PC-3 (cell line): Measurements from ENCODE around the gene CHRM2. TPM values are rescaled to one million over a fixed set of nuclear protein-coding genes. Genes with fewer than 3 reads are reported as not detected.

Experiments
- ATAC-seq: fragments of 200-7000 bp; cut with Tn5 transposase; 2 replicates; pipeline ENCODE4 v1.9.1; 2020; ENCODE audit warnings: mild to moderate bottlenecking, moderate library complexity
- BruUV-seq: library from RNA; stranded (reverse); fragments of 400-500 nt; replicated peaks from 2 replicates; lab custom pipeline; 2021; lab: Mats Ljungman, UMichigan
- CTCF ChIA-PET: fragments of 300-600 bp; sonication (Branson Sonifier 250); formaldehyde crosslinking; loops from one replicate; lab custom pipeline; 2022; ENCODE audit warnings: antibody characterized with exemption; lab: Charles Lee
- POLR2A ChIA-PET: fragments of 300-600 bp; sonication (Branson Sonifier 250); formaldehyde crosslinking; loops from one replicate; lab custom pipeline; 2022; ENCODE audit warnings: antibody characterized with exemption; ENCODE audit not compliant: unreplicated experiment; lab: Charles Lee
- DNase-seq: peaks from one replicate; pipeline ENCODE4 v3.0.0-alpha.2; 2015
- H2AFZ ChIP-seq: fragments of 300-600 bp; sonication (generic); 2 replicates; pipeline ENCODE4 v1.6.0; 2016; ENCODE audit warnings: antibody characterized with exemption, low read length
- H3F3A ChIP-seq: fragments of 300-600 bp; sonication (generic); one replicate; pipeline ENCODE4 v1.6.0; 2017; ENCODE audit warnings: antibody characterized with exemption, low read length, control low read depth, mild to moderate bottlenecking; ENCODE audit not compliant: unreplicated experiment
- H3K27ac ChIP-seq: fragments of 300-600 bp; sonication (generic); 2 replicates; pipeline ENCODE4 v1.5.1; 2016; ENCODE audit warnings: mild to moderate bottlenecking, low read length
- H3K27me3 ChIP-seq: fragments of 300-600 bp; sonication (generic); 2 replicates; pipeline ENCODE4 v1.6.1; 2016; ENCODE audit warnings: low read length, mixed read lengths
- H3K36me3 ChIP-seq: fragments of 300-600 bp; sonication (generic); 2 replicates; pipeline ENCODE4 v1.6.1; 2016; ENCODE audit warnings: low read depth, mixed run types, low read length, mixed read lengths
- H3K4me1 ChIP-seq: fragments of 300-600 bp; sonication (generic); 2 replicates; pipeline ENCODE4 v1.5.1; 2016; ENCODE audit warnings: low read length; ENCODE audit not compliant: insufficient read depth
- H3K4me2 ChIP-seq: fragments of 300-600 bp; sonication (generic); 2 replicates; pipeline ENCODE4 v1.6.0; 2016; ENCODE audit warnings: low read length
- H3K4me3 ChIP-seq: fragments of 300-600 bp; sonication (generic); 2 replicates; pipeline ENCODE4 v1.5.1; 2016; ENCODE audit warnings: mild to moderate bottlenecking, low read length, mixed read lengths
- H3K79me2 ChIP-seq: fragments of 300-600 bp; sonication (generic); 2 replicates; pipeline ENCODE4 v1.6.1; 2017; ENCODE audit warnings: low read length, mixed read lengths
- H3K9ac ChIP-seq: fragments of 300-600 bp; sonication (generic); 2 replicates; pipeline ENCODE4 v1.6.0; 2016; ENCODE audit warnings: mild to moderate bottlenecking, low read length
- H3K9me2 ChIP-seq: fragments of 300-600 bp; sonication (generic); replicated peaks from 2 replicates; pipeline ENCODE4 v1.6.1; 2016; ENCODE audit warnings: mixed run types, low read length, mixed read lengths
- H3K9me3 ChIP-seq: fragments of 300-600 bp; sonication (generic); 2 replicates; pipeline ENCODE4 v1.6.1; 2016; ENCODE audit warnings: low read length, mixed read lengths
- H4K20me1 ChIP-seq: fragments of 300-600 bp; sonication (generic); 2 replicates; pipeline ENCODE4 v1.6.1; 2016; ENCODE audit warnings: low read length, mixed read lengths
- CTCF ChIP-seq: fragments of 300-600 bp; sonication (generic); conservative IDR thresholded peaks from 2 replicates; pipeline ENCODE4 v1.5.1; 2017; ENCODE audit warnings: antibody characterized with exemption, low read depth, mild to moderate bottlenecking, low read length
- EZH2 ChIP-seq: fragments of 300-600 bp; sonication (generic); IDR thresholded peaks from one replicate; pipeline ENCODE4 v1.6.1; 2017; ENCODE audit warnings: antibody characterized with exemption, mild to moderate bottlenecking, low read length; ENCODE audit not compliant: unreplicated experiment
- EZH2phosphoT487 ChIP-seq: fragments of 300-600 bp; sonication (generic); IDR thresholded peaks from 2 replicates; pipeline ENCODE4 v1.6.1; 2018; ENCODE audit warnings: mild to moderate bottlenecking, antibody characterized with exemption, low read length, borderline replicate concordance
- intact Hi-C: fragments of 100-400 bp; cut with micrococcal nuclease; formaldehyde crosslinking; loops from 2 replicates; pipeline ENCODE4 v1.9.0; 2023
- total RNA-seq: library from RNA; depleted of rRNA; stranded (reverse); fragments of >200 nt; gene quantifications from 2 replicates; pipeline ENCODE4 v1.2.3, GENCODE V29; 2014

Gene CHRM2
- total RNA-seq, 1 experiment from 2014 or later, result not detected

- H3K27me3 ChIP-seq, result no peaks in the 10 kb centered on the region
- ATAC-seq (no peak), DNase-seq (no peak)
- TF ChIP-seq EZH2, result no peak
- no peak for TF ChIP-seq EZH2phosphoT487
- no peak for TF ChIP-seq CTCF
- no peak overlapping the region for H3K4me3 ChIP-seq
- no peak overlapping the region for H3K27ac ChIP-seq
- H3K79me2 ChIP-seq, result no peaks in the 10 kb centered on the region
- H4K20me1 ChIP-seq, result no peaks in the 10 kb centered on the region
- no TSS peak for BruUV-seq
- CTCF ChIA-PET, result no interaction called here
- no peaks in the 10 kb centered on the region for H3F3A ChIP-seq
- H3K9me2 ChIP-seq, result no peaks in the 10 kb centered on the region
- POLR2A ChIA-PET, result no interaction called here
- no peak overlapping the region for H2AFZ ChIP-seq
- no peak overlapping the region for H3K4me2 ChIP-seq
- H3K9me3 ChIP-seq, result no peaks in the 10 kb centered on the region
- no peaks in the 10 kb centered on the region for H3K36me3 ChIP-seq
- H3K9ac ChIP-seq, result no peak overlapping the region
- intact Hi-C loops, result no loop called here
- H3K4me1 ChIP-seq, result peaks cover 9% of the 10 kb centered on the region
Observed at GRCh38 chr7:136964347-136964746, 95.9 kb downstream of the CHRM2 start.

GRCh38 chr7:136966825-136967224 is 98.4 kb downstream of the CHRM2 start:
- CTCF ChIA-PET, result no interaction called here
- Histone ChIP-seq H3K36me3 (no peaks in the 10 kb centered on the region), H3K9me3 (no peaks in the 10 kb centered on the region), H3K4me2 (no peak overlapping the region), H3K27me3 (no peaks in the 10 kb centered on the region), H3K4me3 (no peak overlapping the region), H4K20me1 (no peaks in the 10 kb centered on the region), H3K79me2 (no peaks in the 10 kb centered on the region), H3F3A (no peaks in the 10 kb centered on the region), H2AFZ (no peak overlapping the region), H3K27ac (no peak overlapping the region), H3K4me1 (peaks cover 9% of the 10 kb centered on the region), H3K9ac (no peak overlapping the region), H3K9me2 (no peaks in the 10 kb centered on the region)
- no peak for TF ChIP-seq EZH2phosphoT487
- TF ChIP-seq EZH2, result no peak
- TF ChIP-seq CTCF, result no peak
- peak; percentile 73 for DNase-seq
- BruUV-seq, result no TSS peak
- intact Hi-C loops, result no loop called here
- peak; percentile 80 for ATAC-seq
- POLR2A ChIA-PET, result no interaction called here

GRCh38 chr7:136969761-136970160 is 101.3 kb downstream of the CHRM2 start:
- ATAC-seq, result no peak
- intact Hi-C loops, result no loop called here

More at GRCh38 chr7:136969761-136970160, 101.3 kb downstream of the CHRM2 start:
- Histone ChIP-seq H3K4me1 (peaks cover 9% of the 10 kb centered on the region), H3K4me2 (no peak overlapping the region), H4K20me1 (no peaks in the 10 kb centered on the region), H3K27ac (no peak overlapping the region), H3K4me3 (no peak overlapping the region), H3F3A (no peaks in the 10 kb centered on the region), H3K27me3 (no peaks in the 10 kb centered on the region), H3K36me3 (no peaks in the 10 kb centered on the region), H3K9ac (no peak overlapping the region), H3K9me3 (no peaks in the 10 kb centered on the region), H2AFZ (no peak overlapping the region), H3K9me2 (no peaks in the 10 kb centered on the region), H3K79me2 (no peaks in the 10 kb centered on the region)
- no TSS peak for BruUV-seq
- POLR2A ChIA-PET, result no interaction called here
- CTCF ChIA-PET, result interaction anchor here (0.8 kb wide), 1 partner anchor 368 kb away, joined by 3 read pairs; no protein-coding TSS in a partner anchor
- DNase-seq, result no peak
- TF ChIP-seq EZH2 (no peak), CTCF (no peak), EZH2phosphoT487 (no peak)
